ENCODE measurements around the gene VAV3.

DNA sequence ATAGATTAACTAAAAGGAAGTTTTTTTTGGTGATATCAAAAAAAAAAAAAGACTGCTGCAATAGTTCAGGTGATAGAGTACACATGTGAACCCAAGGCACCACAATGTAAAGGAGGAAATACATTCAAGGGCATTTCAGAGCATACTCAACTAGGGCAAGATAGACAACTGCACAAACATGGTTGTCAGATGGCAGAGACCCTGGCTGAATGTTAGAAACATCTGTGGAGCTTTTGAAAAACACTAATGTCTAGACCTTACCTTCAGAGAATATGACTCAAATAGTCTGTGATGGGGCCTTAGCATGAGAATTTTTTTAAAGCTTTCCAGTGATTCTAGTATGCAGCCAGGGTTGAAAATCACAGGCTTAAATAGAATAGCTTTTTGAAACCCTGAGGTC, 173.6 kb downstream of the VAV3 start:
- no peak for TF ChIP-seq EZH2phosphoT487 (IDR thresholded peaks at IDR 0.05; ENCODE audit: borderline replicate concordance, low read depth, low read length)
- TF ChIP-seq, protein P1, sequence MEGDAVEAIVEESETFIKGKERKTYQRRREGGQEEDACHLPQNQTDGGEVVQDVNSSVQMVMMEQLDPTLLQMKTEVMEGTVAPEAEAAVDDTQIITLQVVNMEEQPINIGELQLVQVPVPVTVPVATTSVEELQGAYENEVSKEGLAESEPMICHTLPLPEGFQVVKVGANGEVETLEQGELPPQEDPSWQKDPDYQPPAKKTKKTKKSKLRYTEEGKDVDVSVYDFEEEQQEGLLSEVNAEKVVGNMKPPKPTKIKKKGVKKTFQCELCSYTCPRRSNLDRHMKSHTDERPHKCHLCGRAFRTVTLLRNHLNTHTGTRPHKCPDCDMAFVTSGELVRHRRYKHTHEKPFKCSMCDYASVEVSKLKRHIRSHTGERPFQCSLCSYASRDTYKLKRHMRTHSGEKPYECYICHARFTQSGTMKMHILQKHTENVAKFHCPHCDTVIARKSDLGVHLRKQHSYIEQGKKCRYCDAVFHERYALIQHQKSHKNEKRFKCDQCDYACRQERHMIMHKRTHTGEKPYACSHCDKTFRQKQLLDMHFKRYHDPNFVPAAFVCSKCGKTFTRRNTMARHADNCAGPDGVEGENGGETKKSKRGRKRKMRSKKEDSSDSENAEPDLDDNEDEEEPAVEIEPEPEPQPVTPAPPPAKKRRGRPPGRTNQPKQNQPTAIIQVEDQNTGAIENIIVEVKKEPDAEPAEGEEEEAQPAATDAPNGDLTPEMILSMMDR (conservative IDR thresholded peaks at IDR 0.05; ENCODE audit: low read length) = no peak

Measured in OCI-LY7 (cell line).